HG03135 (cell line): ENCODE measurements around the gene SIVA1.
"Not testable (repeated sequence)": the region's sequence is repeated elsewhere in the genome, so short reads cannot be mapped to it uniquely, and the experiment has no call there.

Source experiments
- ATAC-seq: cut with Tn5 transposase; IDR thresholded peaks from one replicate; pipeline ENCODE4 v1.9.1; 2021; ENCODE audit warnings: mild to moderate bottlenecking, moderate library complexity; ENCODE audit not compliant: unreplicated experiment

SIVA1 gene

GRCh38 chr14:104750056-104750752, 2.7 kb upstream of the SIVA1 start:
- no peak for ATAC-seq

- ATAC-seq = not testable (repeated sequence)
Observed at GRCh38 chr14:104750753-104751057, 2.2 kb upstream of the SIVA1 start.

GRCh38 chr14:104751539-104752422, 1.2 kb upstream of the SIVA1 start:
- ATAC-seq = no peak

GRCh38 chr14:104752423-104752734, 568 bp upstream of the SIVA1 start:
- no peak for ATAC-seq

- ATAC-seq = no peak
Observed at GRCh38 chr14:104753528-104754212, 723 bp downstream of the SIVA1 start.

GRCh38 chr14:104754213-104754851, 1.4 kb downstream of the SIVA1 start:
- no peak for ATAC-seq

- no peak for ATAC-seq
Observed at GRCh38 chr14:104755621-104756020, 2.7 kb downstream of the SIVA1 start.

- no peak for ATAC-seq
Observed at GRCh38 chr14:104756477-104757237, 3.7 kb downstream of the SIVA1 start.

- no peak for ATAC-seq
Observed at GRCh38 chr14:104757238-104757585, 4.3 kb downstream of the SIVA1 start.

GRCh38 chr14:104757681-104758392, 4.9 kb downstream of the SIVA1 start:
- no peak for ATAC-seq

- no peak for ATAC-seq
Observed at GRCh38 chr14:104758981-104759969, 6.3 kb downstream of the SIVA1 start.

- no peak for ATAC-seq
Observed at GRCh38 chr14:104765517-104765916, 12.6 kb downstream of the SIVA1 start.

GRCh38 chr14:104766256-104766862, 13.4 kb downstream of the SIVA1 start:
- no peak for ATAC-seq

- no peak for ATAC-seq
Observed at GRCh38 chr14:104766863-104767633, 14.1 kb downstream of the SIVA1 start.

- ATAC-seq = no peak
Observed at GRCh38 chr14:104767634-104767918, 14.6 kb downstream of the SIVA1 start.

GRCh38 chr14:104768437-104769323, 15.7 kb downstream of the SIVA1 start:
- peak; percentile 83 for ATAC-seq
